Left lung (tissue), 10 donors: ENCODE results near the gene NFATC4. TPM values are rescaled to one million over a fixed set of nuclear protein-coding genes. Genes with fewer than 3 reads are reported as not detected.
"Not testable (repeated sequence)": the region's sequence is repeated elsewhere in the genome, so short reads cannot be mapped to it uniquely, and the experiment has no call there.

Experiments
- ATAC-seq: fragments of 200-7000 bp; cut with Tn5 transposase; one replicate; pipeline ENCODE4 v1.9.1; 2020; ENCODE audit warnings: moderate library complexity
- DNase-seq, 4 donors: peaks; one replicate each; pipeline ENCODE4 v3.0.0-alpha.2; 2013 to 2020
- H3K27ac ChIP-seq, 2 donors: fragments of 200-600 bp; sonication (generic) in 1 of 2; one replicate each; pipeline versions ENCODE4 v1.5.0 to v1.8.0; 2020 to 2021
- H3K27me3 ChIP-seq, 2 donors: fragments of 200-600 bp; sonication (generic) in 1 of 2; one replicate each; pipeline versions ENCODE4 v1.5.0 to v1.8.0; 2020 to 2021
- H3K36me3 ChIP-seq, 2 donors: fragments of 200-600 bp; sonication (generic) in 1 of 2; one replicate each; pipeline versions ENCODE4 v1.5.0 to v1.8.0; 2020 to 2021
- H3K4me1 ChIP-seq, 2 donors: fragments of 200-600 bp; one replicate each; pipeline ENCODE4 v1.8.0; 2021
- H3K4me3 ChIP-seq, 2 donors: fragments of 200-600 bp; sonication (generic) in 1 of 2; one replicate each; pipeline versions ENCODE4 v1.5.0 to v1.8.0; 2020 to 2021; ENCODE audit warnings: mild to moderate bottlenecking in 1 of 2
- H3K9me3 ChIP-seq, 2 donors: fragments of 200-600 bp; sonication (generic) in 1 of 2; one replicate each; pipeline versions ENCODE4 v1.5.0 to v1.8.0; 2020 to 2021
- intact Hi-C, 2 donors: fragments of 100-400 bp; cut with DNase I; formaldehyde crosslinking; loops; one replicate each; pipeline versions ENCODE4 v1.11.2 to v1.14.2; 2022
- polyA plus RNA-seq, 6 donors: library from polyadenylated mRNA; unstranded; fragments of 120-200 nt; gene quantifications; one replicate each; pipeline ENCODE4 v1.2.1, GENCODE V29; 2013; ENCODE audit not compliant: insufficient read length in 6 of 6
- total RNA-seq, 2 donors: library from RNA; stranded (reverse); fragmentation: NEBNext Ultra II Directional; extraction: Animal tissue kit (Norgen Biotek cat#: 25700); gene quantifications; one replicate each; pipeline ENCODE4 v1.2.1, GENCODE V29; 2021
- TF ChIP-seq, protein P1 (sequence below), 2 donors: fragments of 200-600 bp; sonication (generic) in 1 of 2; IDR thresholded peaks; one replicate each; pipeline versions ENCODE4 v1.5.0 to v1.8.0; 2021; ENCODE audit warnings: antibody characterized with exemption in 2 of 2
- donor health status: DM: no; HTN: yes; CAD: no.
- donor health status: DM: no; HTN: no; CAD: no.

Gene NFATC4
- total and polyA plus RNA-seq, 8 donors: 39.4 to 102 (median 81.1) TPM

DNA sequence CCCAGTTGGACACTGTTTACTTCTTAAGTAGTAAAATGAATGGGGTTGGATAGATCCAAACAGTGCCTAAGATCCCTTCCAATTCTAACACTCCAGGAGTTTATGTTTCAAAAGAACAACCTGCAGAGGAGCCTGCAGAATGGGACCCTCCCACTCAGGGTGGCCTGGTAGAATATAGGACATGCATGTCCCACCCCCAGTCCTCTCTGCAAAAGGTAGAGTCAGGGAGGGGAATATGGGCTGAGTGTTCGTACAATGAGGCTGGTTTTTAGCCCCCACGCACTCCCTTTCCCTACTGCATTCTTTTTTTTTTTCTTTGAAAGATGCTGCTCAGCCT is 19.0 kb downstream of the NFATC4 start:
- Histone ChIP-seq H3K27me3 (no peaks in the 10 kb centered on the region), H3K4me3 (no peak overlapping the region), H3K36me3 (no peaks in the 10 kb centered on the region), H3K27ac (no peak overlapping the region), H3K4me1 (peaks cover 2 to 7% of the 10 kb centered on the region in 2 donors), H3K9me3 (no peaks in the 10 kb centered on the region)
- DNase-seq: no peak
- TF ChIP-seq, protein P1, sequence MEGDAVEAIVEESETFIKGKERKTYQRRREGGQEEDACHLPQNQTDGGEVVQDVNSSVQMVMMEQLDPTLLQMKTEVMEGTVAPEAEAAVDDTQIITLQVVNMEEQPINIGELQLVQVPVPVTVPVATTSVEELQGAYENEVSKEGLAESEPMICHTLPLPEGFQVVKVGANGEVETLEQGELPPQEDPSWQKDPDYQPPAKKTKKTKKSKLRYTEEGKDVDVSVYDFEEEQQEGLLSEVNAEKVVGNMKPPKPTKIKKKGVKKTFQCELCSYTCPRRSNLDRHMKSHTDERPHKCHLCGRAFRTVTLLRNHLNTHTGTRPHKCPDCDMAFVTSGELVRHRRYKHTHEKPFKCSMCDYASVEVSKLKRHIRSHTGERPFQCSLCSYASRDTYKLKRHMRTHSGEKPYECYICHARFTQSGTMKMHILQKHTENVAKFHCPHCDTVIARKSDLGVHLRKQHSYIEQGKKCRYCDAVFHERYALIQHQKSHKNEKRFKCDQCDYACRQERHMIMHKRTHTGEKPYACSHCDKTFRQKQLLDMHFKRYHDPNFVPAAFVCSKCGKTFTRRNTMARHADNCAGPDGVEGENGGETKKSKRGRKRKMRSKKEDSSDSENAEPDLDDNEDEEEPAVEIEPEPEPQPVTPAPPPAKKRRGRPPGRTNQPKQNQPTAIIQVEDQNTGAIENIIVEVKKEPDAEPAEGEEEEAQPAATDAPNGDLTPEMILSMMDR (IDR thresholded peaks at IDR 0.05): no peak
- intact Hi-C loops: no loop called here
- no peak for ATAC-seq

DNA sequence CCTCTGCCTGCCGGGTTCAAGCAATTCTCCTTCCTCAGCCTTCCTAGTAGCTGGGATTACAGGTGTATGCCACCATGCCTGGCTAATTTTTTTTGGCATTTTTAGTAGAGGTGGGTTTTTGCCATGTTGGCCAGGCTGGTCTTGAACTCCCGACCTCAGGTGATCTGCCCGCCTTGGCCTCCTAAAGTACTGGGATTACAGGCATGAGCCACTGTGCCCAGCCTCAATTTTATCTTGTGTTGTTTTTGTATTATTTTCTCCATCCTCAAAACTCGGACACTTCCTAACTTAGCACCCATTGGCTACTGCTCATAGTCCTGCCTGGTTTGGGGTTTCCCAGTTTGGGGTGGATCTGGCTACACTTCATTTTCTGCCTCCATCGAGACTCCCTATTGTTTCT is 19.6 kb downstream of the NFATC4 start:
- H3K27ac ChIP-seq, H3K4me3 ChIP-seq, H3K27me3 ChIP-seq, intact Hi-C loops, DNase-seq, ATAC-seq, H3K9me3 ChIP-seq, H3K36me3 ChIP-seq: not testable (repeated sequence)
- H3K4me1 ChIP-seq: peaks cover 2 to 11% of the 10 kb centered on the region in 2 donors

DNA sequence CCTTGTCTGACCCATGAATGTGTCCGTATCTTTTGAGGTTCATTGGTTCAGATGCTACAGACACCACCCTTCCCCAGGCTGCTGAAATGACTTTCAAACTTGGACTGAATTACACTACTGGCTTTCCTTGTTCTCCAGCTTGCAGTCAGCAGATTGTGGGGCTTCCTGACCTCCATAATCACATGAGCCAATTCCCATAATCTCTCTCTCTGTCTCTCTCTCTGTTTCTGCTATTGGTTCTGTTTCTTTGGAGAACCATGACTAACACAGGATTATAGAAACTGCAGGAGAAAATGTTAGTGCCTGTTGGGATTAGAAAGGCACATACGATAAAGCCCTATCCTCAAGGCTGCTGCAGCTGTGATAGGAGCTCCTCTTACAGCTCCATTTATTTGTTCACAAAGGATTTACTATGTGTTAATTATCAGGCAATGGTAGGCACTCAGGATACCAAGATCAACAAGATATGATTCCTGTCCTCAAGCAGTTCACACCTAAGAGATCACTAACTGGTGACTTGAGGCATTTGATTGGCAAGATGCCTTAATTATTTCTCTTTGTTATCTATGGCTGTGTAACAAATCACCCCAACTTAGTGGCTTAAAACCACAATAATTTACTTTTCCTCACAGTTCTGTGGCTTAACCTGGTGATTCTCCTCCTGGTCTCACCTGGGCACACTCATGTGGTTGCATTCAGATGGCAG is 20.6 kb downstream of the NFATC4 start:
- TF ChIP-seq, protein P1 (IDR thresholded peaks at IDR 0.05): no peak
- no peak overlapping the region for H3K27ac ChIP-seq
- no peak for ATAC-seq

DNA sequence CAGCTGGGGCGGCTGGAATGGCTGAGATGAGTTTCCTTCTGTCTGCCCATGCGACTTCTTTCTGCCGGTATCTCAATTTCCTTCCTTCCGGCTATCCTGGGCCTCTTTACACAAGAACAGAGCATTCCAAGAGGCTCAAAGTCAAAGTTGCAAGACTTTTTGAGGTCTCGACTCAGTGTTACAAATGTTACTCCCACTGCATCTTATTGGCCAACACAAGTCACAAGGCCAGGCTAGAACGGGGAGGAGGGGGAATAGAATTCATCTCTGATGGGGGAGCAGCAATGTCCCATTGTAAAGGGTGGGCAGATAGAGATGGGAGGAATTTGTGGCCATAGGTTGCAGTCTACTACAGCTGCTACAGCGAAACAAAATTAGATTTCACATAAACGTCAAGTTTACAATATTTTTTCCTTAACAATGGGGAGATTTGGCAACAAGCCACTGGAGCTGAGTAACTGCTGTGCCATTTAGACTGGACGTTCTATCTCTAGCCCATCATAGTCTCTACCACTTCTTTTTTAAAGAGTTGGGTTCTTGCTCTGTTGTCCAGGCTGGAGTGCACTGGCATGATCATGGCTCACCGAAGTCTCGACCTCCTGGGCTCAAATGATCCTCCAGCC is 21.4 kb downstream of the NFATC4 start:
- Histone ChIP-seq H3K27me3 (no peaks in the 10 kb centered on the region), H3K9me3 (no peaks in the 10 kb centered on the region), H3K27ac (no peak overlapping the region), H3K4me3 (no peak overlapping the region), H3K4me1 (peaks cover 2 to 11% of the 10 kb centered on the region in 2 donors), H3K36me3 (no peaks in the 10 kb centered on the region)
- intact Hi-C loops: no loop called here
- no peak for DNase-seq
- TF ChIP-seq, protein P1 (IDR thresholded peaks at IDR 0.05): no peak
- ATAC-seq: no peak

More for the DNA sequence above, 20.6 kb downstream of the NFATC4 start:
- Histone ChIP-seq H3K9me3 (no peaks in the 10 kb centered on the region), H3K4me1 (peaks cover 2 to 11% of the 10 kb centered on the region in 2 donors), H3K27me3 (no peaks in the 10 kb centered on the region), H3K36me3 (no peaks in the 10 kb centered on the region), H3K4me3 (no peak overlapping the region)
- intact Hi-C loops: no loop called here
- no peak for DNase-seq

DNA sequence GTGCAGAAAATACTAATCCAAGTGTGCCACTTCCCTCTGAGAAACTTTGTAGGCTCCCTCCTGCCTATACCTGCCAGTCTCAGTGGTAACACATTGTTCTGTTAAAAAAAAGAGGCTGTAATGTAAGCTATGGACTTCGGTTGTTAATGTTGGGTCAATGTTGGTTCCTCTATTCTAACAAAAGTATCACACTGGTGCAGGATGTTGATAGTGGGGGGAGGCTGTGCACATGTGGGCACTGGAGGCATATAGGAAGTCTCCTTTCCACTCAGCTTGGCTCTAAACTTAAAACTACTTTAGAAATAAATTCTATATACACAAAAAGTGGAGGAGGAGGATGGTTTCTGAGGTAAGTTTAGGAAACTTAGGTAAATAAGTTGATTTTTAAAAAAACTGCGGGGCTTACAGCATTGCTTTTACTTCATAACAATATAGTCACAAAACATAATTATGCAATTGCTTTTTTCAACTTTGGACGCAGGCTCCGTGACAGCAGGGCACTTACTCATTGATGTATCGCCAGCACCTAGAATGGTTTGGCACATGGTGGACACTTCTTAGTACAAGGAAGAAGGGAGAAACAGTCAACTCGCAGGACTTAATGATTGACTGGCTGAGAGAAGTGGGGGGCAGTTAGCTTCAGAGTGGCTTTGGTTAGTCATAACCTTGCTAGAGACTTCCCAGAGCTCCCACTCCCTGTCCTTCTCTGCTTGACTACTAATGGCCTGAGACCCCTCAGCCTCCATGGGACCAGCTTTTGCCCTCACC is 22.9 kb downstream of the NFATC4 start:
- intact Hi-C loops: no loop called here
- TF ChIP-seq, protein P1 (IDR thresholded peaks at IDR 0.05): no peak
- no peaks in the 10 kb centered on the region for H3K9me3 ChIP-seq
- no peak for ATAC-seq
- peaks cover 2 to 11% of the 10 kb centered on the region in 2 donors for H3K4me1 ChIP-seq
- H3K36me3 ChIP-seq: no peaks in the 10 kb centered on the region
- no peak overlapping the region for H3K27ac ChIP-seq
- no peak for DNase-seq
- H3K4me3 ChIP-seq: no peak overlapping the region
- no peaks in the 10 kb centered on the region for H3K27me3 ChIP-seq
